Karpas-422 (cell line): Measurements from ENCODE around the gene TIMM50. TPM values are rescaled to one million over a fixed set of nuclear protein-coding genes. Genes with fewer than 3 reads are reported as not detected.
"Not testable (repeated sequence)": the region's sequence is repeated elsewhere in the genome, so short reads cannot be mapped to it uniquely, and the experiment has no call there.

Experiments
- DNase-seq: peaks from one replicate; pipeline ENCODE4 v3.0.0-alpha.2; 2015
- H2AFZ ChIP-seq: fragments of 200-600 bp; sonication (generic); 2 replicates; pipeline ENCODE4 v1.6.1; 2014; ENCODE audit warnings: antibody characterized with exemption, low read length, mixed read lengths
- H3K27ac ChIP-seq: fragments of 200-600 bp; sonication (generic); 2 replicates; pipeline ENCODE4 v1.5.1; 2014; ENCODE audit warnings: mild to moderate bottlenecking, low read length, moderate library complexity
- H3K27me3 ChIP-seq: fragments of 200-600 bp; sonication (generic); 2 replicates; pipeline ENCODE4 v1.6.1; 2014; ENCODE audit warnings: low read length, mixed read lengths
- H3K36me3 ChIP-seq: fragments of 200-600 bp; sonication (generic); 2 replicates; pipeline ENCODE4 v1.6.1; 2014; ENCODE audit warnings: low read length, mixed read lengths; ENCODE audit not compliant: insufficient read depth
- H3K4me1 ChIP-seq: fragments of 200-600 bp; sonication (generic); 2 replicates; pipeline ENCODE4 v1.6.1; 2014; ENCODE audit warnings: mild to moderate bottlenecking, low read length, mixed read lengths
- H3K4me2 ChIP-seq: fragments of 200-600 bp; sonication (generic); 2 replicates; pipeline ENCODE4 v1.6.1; 2014; ENCODE audit warnings: low read length, low read depth, mild to moderate bottlenecking; ENCODE audit not compliant: poor library complexity, severe bottlenecking
- H3K4me3 ChIP-seq: fragments of 200-600 bp; sonication (generic); 2 replicates; pipeline ENCODE4 v1.5.1; 2014; ENCODE audit warnings: mild to moderate bottlenecking, antibody characterized with exemption, low read length, mixed read lengths
- H3K79me2 ChIP-seq: fragments of 200-600 bp; sonication (generic); 2 replicates; pipeline ENCODE4 v1.6.1; 2014; ENCODE audit warnings: mild to moderate bottlenecking, low read length, mixed read lengths
- H3K9ac ChIP-seq: fragments of 200-600 bp; sonication (generic); 2 replicates; pipeline ENCODE4 v1.6.0; 2014; ENCODE audit warnings: low read length
- H3K9me2 ChIP-seq: fragments of 200-600 bp; sonication (generic), shearing (Covaris generic); replicated peaks from 2 replicates; pipeline ENCODE4 v1.6.0; 2014; ENCODE audit warnings: mild to moderate bottlenecking, low read length, moderate library complexity; ENCODE audit not compliant: insufficient read depth
- H3K9me3 ChIP-seq: fragments of 300-700, 200-600 bp; sonication (generic); 2 replicates; pipeline ENCODE4 v1.6.1; 2014; ENCODE audit warnings: low read length, mixed read lengths
- H4K20me1 ChIP-seq: fragments of 200-600 bp; sonication (generic); 2 replicates; pipeline ENCODE4 v1.6.1; 2014; ENCODE audit warnings: mild to moderate bottlenecking, antibody characterized with exemption, low read length, low read depth; ENCODE audit not compliant: insufficient read depth
- total RNA-seq: library from RNA; depleted of rRNA; stranded (reverse); fragments of >200 nt; shearing (Covaris generic); gene quantifications from 2 replicates; pipeline ENCODE4 v1.2.3, GENCODE V29; 2014; ENCODE audit warnings: low replicate concordance

Gene TIMM50
- total RNA-seq, 1 experiment from 2014 or later: 61.2 TPM

GRCh38 chr19:39444598-39445195 lies 35.9 kb upstream of the TIMM50 start:
- Histone ChIP-seq H3K9me3 (no peaks in the 10 kb centered on the region), H2AFZ (no peak overlapping the region), H3K4me1 (peaks cover 59% of the 10 kb centered on the region), H3K79me2 (peaks cover 50% of the 10 kb centered on the region), H3K27ac (peak overlapping the region; percentile 84), H3K9ac (peak overlapping the region; percentile 100), H3K36me3 (0 out of 2 replicates have a peak, but pooled peaks cover 3% of the 10 kb centered on the region), H3K4me3 (peak overlapping the region; percentile 100), H3K27me3 (no peaks in the 10 kb centered on the region), H4K20me1 (peaks cover 3% of the 10 kb centered on the region; the same call in 1 of the 2 replicates), H3K4me2 (peak overlapping the region; percentile 99), H3K9me2 (no peaks in the 10 kb centered on the region)
- DNase-seq: peak; percentile 51

- H3K27ac ChIP-seq: peak within 1 kb of the TSS; percentile 84
- peak; percentile 100 for DNase-seq
- peaks cover 5% of the 10 kb centered on the region; the same call in 1 of the 2 replicates for H3K36me3 ChIP-seq
- peaks cover 52% of the 10 kb centered on the region for H3K4me1 ChIP-seq
- peak within 1 kb of the TSS; percentile 99 for H3K4me2 ChIP-seq
- peaks cover 58% of the 10 kb centered on the region for H3K79me2 ChIP-seq
- peak within 1 kb of the TSS; percentile 76; the same call in 1 of the 2 replicates for H2AFZ ChIP-seq
- H3K9ac ChIP-seq: peak within 1 kb of the TSS; percentile 100
- no peaks in the 10 kb centered on the region for H3K9me3 ChIP-seq
- H3K9me2 ChIP-seq: no peaks in the 10 kb centered on the region
- peaks cover 7% of the 10 kb centered on the region; the same call in 1 of the 2 replicates for H4K20me1 ChIP-seq
- no peaks in the 10 kb centered on the region for H3K27me3 ChIP-seq
- peak within 1 kb of the TSS; percentile 100 for H3K4me3 ChIP-seq
Observed at GRCh38 chr19:39445196-39446111, 35.2 kb upstream of the TIMM50 start, which contains the start of gene SUPT5H. TSS of gene SUPT5H (plus strand) at chr19:39445582. CDS start at chr19:39445891, 309 bp downstream.

- DNase-seq: no peak
- Histone ChIP-seq H3K27ac (peak overlapping the region; percentile 71; the same call in 1 of the 2 replicates), H3K9ac (peak overlapping the region; percentile 100), H3K4me3 (peak overlapping the region; percentile 100), H3K9me2 (no peaks in the 10 kb centered on the region), H3K4me1 (peaks cover 41% of the 10 kb centered on the region), H3K36me3 (peaks cover 9% of the 10 kb centered on the region; the same call in 1 of the 2 replicates), H3K27me3 (no peaks in the 10 kb centered on the region), H3K9me3 (no peaks in the 10 kb centered on the region), H3K79me2 (peaks cover 69% of the 10 kb centered on the region), H4K20me1 (peaks cover 14% of the 10 kb centered on the region; the same call in 1 of the 2 replicates), H2AFZ (no peak overlapping the region), H3K4me2 (peak overlapping the region; percentile 99)
Observed at GRCh38 chr19:39446365-39447084, 34.1 kb upstream of the TIMM50 start.

GRCh38 chr19:39448271-39448670 lies 32.4 kb upstream of the TIMM50 start:
- H3K27ac ChIP-seq: peak overlapping the region; percentile 52
- no peaks in the 10 kb centered on the region for H3K9me3 ChIP-seq
- H3K36me3 ChIP-seq: peaks cover 18% of the 10 kb centered on the region
- peak overlapping the region; percentile 100 for H3K9ac ChIP-seq
- no peaks in the 10 kb centered on the region for H3K9me2 ChIP-seq
- DNase-seq: peak; percentile 69
- peaks cover 36% of the 10 kb centered on the region for H3K4me1 ChIP-seq
- peak overlapping the region; percentile 99 for H3K4me2 ChIP-seq
- H4K20me1 ChIP-seq: peaks cover 25% of the 10 kb centered on the region
- H3K27me3 ChIP-seq: no peaks in the 10 kb centered on the region
- H3K4me3 ChIP-seq: peak overlapping the region; percentile 45
- no peak overlapping the region for H2AFZ ChIP-seq
- peaks cover 86% of the 10 kb centered on the region for H3K79me2 ChIP-seq

- Histone ChIP-seq H3K4me3 (no peak overlapping the region), H3K9me3 (no peaks in the 10 kb centered on the region), H4K20me1 (peaks cover 25% of the 10 kb centered on the region), H3K9me2 (no peaks in the 10 kb centered on the region), H3K4me2 (no peak overlapping the region), H2AFZ (no peak overlapping the region), H3K27me3 (no peaks in the 10 kb centered on the region), H3K36me3 (peaks cover 18% of the 10 kb centered on the region), H3K79me2 (peaks cover 94% of the 10 kb centered on the region), H3K27ac (no peak overlapping the region), H3K4me1 (peaks cover 35% of the 10 kb centered on the region), H3K9ac (peak overlapping the region; percentile 12; the same call in 1 of the 2 replicates)
- no peak for DNase-seq
Observed at GRCh38 chr19:39449116-39449797, 31.4 kb upstream of the TIMM50 start.

GRCh38 chr19:39451257-39451656 lies 29.4 kb upstream of the TIMM50 start:
- not testable (repeated sequence) for H3K4me3 ChIP-seq, H3K4me2 ChIP-seq, H3K27ac ChIP-seq, H3K9ac ChIP-seq, H3K9me2 ChIP-seq, H3K9me3 ChIP-seq, H3K27me3 ChIP-seq, H2AFZ ChIP-seq, DNase-seq
- H3K79me2 ChIP-seq: peaks cover 84% of the 10 kb centered on the region
- H4K20me1 ChIP-seq: peaks cover 25% of the 10 kb centered on the region
- peaks cover 18% of the 10 kb centered on the region for H3K36me3 ChIP-seq
- H3K4me1 ChIP-seq: peaks cover 32% of the 10 kb centered on the region

- Histone ChIP-seq H3K27me3 (no peaks in the 10 kb centered on the region), H3K36me3 (peaks cover 21% of the 10 kb centered on the region; the same call in 1 of the 2 replicates), H3K4me3 (no peak overlapping the region), H3K9me2 (no peaks in the 10 kb centered on the region), H3K4me1 (no peaks in the 10 kb centered on the region), H4K20me1 (0 out of 2 replicates have a peak, but pooled peaks cover 4% of the 10 kb centered on the region), H3K9ac (no peak overlapping the region), H2AFZ (no peak overlapping the region), H3K27ac (no peak overlapping the region), H3K79me2 (peaks cover 7% of the 10 kb centered on the region), H3K9me3 (no peaks in the 10 kb centered on the region), H3K4me2 (no peak overlapping the region)
- DNase-seq: no peak
Observed at GRCh38 chr19:39463403-39463802, 17.2 kb upstream of the TIMM50 start.
